Activated CD8-positive, alpha-beta memory T cell treated with anti-CD3 and anti-CD28 coated beads, Interleukin-2, amount 50 U/mL, for 4 hours (primary cell): ENCODE results near the gene BLACAT1.
A peak's percentile ranks its signal among the peaks of the same experiment; 100 is the strongest.

Experiments used
- DNase-seq: peaks from one replicate; pipeline ENCODE4 v3.0.0-alpha.2; 2020

The BLACAT1 gene

DNA sequence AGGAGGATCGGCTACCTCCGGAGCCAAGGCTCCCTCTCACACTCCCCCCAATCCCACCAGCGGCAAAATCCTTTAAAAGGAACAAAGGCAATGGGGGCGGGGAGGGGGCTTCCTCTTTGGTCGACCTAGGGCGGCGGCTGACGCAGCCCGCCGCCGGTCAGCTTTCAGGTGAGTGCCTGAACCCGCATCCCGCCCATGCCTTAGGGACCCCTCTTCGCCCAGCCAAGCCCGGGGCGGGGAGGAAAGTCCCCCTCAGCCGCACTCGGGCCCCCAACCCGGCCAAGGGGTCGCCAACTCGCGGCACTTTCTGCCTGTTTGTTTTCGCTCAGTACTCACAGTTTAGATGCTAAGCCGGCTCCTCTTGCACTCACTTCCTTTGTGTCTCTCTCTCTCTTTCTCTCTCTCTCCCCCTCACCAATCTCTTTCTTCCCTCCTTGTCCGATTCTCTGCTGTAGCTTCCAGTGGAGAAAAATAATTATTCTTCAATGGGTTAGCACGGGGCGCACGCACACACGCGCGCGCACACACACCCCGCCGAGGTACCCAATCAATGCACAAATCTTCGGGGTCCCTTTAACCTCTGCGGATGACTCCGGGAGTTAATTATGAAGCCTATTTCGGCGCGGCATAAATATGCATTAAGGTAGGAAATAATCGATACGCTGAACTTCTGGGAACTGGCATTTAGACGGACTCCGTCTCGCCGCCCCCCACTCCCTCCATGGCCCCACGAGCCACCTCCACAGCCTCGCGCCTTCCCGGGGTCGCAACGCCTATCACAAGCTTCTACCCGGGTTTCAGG is at the start of gene BLACAT1:
Gene BLACAT1, minus strand, starts transcription at position 465 of the 802 bp plus-strand sequence.
- DNase-seq: no peak

- no peak for DNase-seq
Observed at GRCh38 chr1:205505076-205505729, 49.4 kb upstream of the BLACAT1 start.

DNA sequence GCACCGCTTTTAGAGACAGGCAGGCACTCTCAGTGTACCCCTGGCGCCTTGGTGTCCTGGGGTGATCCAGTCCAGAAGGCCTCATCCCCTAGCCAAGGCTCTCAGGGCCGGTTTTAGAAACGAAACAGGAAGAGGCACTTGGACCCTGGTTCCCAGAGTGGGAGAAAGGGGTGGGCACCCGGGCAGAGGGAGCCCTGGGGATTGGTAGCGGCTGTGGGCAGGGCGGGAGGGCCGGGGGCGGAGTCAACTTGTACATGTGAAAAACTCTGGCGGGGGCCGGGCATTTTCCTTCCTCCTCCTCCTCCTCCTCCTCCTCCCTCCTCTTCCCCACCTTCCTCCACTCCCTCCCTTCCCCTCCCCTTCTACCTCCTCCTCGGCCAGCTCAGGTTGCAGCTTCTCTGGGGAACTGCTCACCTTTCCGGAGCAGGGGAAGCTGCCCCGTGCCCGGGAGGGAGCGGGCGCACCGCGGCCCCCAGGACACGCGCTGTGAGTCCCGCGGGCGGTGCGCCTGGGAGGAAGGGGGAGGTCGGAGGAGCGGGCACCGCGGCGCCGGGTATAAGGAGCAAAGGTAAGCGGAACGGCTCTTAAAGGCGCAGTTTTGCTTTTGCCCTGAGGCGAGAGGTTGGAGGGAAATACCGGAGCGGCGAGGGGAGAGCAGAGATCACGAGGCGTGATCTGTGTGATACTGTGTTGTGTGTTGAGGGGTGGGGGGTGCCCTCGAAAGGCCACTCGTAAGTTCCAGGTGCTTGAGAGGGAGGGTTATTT is 48.6 kb upstream of the BLACAT1 start, which contains the start of gene CDK18:
Gene CDK18, plus strand, starts transcription at position 359 of the 765 bp plus-strand sequence. CDS start 18,499 bp downstream, outside the sequence.
- peak; percentile 50 for DNase-seq

- no peak for DNase-seq
Observed at GRCh38 chr1:205502992-205503391, 47.1 kb upstream of the BLACAT1 start.

GRCh38 chr1:205502111-205502810 is 46.4 kb upstream of the BLACAT1 start:
- DNase-seq: no peak

DNA sequence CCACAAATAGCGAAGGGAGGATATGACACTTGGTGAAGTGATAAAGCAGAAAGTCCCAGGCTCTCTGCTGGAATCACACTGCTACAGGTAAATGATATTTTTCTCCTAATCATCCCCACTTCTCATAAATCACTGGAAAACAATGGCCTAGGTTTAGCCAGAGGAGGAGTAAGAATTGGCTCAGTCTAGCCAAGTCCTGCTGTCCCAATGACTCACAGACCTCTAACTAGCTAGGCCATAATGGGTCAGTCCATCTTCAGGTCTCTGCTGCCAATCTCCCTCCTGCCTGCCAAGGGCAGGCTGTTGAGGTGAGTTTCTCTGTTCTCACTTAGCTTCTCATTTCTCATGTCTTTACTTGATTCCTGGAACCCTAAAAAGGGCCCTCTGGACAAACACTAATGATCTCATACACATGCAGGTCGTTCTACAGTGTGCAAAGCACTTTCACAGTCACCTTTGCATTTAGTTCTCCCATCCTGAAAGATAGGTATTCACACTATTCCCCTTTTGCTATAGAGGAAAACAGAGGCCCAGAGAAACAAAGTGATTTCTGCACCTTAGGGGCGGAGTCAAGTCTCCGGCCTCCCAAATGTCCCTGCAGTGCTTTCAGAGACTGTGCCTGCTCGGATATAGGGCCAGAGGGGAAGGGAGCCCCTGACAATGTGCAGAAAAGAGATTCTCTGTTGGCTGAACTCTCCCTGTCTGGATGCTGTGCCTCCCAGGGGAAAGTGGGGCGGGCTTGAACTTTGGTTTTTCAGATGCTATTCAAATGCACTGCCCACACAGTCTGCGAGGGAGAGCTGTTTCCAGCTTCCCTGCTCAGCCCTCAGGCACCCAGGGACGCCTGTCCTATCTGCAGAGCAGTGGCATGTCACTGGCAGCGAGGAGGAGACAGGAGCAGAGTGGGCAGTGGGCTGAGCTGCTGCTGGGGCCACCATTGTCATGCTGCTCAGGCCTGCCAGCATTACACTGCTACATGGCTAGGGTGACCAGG is 44.7 kb upstream of the BLACAT1 start:
- DNase-seq: no peak

- no peak for DNase-seq
Observed at GRCh38 chr1:205499789-205500188, 43.9 kb upstream of the BLACAT1 start.

DNA sequence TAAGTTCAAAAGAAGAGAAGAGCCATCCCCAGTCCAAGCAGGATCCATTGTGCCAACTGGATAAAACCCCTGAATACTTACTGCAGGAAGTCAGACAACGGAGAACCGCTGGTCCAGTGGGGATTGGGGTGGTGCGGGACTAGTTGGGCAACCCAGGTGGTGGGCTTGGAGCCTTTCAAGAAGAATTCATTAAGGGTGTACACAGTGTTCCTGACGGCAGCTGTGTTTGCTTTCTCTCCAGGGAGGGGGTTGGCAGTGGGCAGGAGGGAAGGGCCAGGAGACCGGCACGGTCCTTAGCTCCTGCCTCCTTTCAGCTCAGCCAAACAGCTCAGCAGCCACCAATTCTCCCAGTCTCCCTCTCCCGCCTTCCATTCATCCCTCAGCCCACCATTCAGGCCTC is 41.5 kb upstream of the BLACAT1 start:
- no peak for DNase-seq

DNA sequence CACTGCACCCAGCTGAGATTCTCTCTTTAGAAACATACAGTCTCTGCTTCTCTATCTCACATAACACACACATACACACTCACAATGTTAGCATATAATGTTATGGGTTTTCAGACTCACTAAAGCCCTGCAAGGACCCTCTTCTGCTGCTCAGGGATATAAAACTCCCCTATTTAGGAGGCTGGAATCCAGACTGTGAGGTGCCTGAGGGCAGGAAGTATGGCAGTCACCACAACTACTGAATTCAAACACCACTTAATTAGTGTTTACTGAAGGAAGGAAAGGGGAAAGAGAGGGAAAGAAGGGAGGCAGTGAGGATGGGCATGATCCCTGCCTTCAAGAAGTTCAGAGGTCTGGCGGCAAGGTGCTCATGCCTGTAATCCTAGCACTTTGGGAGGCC is 40.8 kb upstream of the BLACAT1 start:
- DNase-seq: no peak

DNA sequence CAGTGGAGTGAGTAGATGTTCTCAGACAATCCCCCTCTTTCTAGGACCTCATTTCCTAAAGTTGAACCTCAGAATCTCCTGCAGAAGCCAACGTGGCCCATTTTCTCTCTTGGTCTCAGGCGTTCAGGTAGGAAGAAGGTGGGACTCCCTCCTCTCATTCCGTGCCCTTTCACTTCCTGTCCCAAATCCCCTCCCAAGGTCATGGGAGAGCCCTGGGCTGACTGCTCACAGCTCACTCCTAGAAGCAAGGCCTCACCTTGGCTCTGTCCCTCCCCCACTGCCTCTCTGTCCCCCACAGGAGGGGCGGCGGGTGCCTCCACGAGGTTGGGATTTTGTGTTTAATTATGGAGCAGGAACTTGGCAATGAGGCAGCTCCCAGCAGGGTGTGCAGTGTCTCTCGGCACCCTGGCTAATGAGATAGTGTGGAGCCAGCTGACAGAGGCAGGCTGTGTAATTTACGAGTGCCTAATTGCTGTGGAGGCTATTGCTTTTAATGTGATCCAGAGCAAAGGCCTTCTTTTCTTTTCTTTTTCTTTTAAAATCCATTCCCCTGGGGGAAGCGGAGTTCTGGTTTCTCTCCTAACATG is 39.5 kb upstream of the BLACAT1 start:
- no peak for DNase-seq

DNA sequence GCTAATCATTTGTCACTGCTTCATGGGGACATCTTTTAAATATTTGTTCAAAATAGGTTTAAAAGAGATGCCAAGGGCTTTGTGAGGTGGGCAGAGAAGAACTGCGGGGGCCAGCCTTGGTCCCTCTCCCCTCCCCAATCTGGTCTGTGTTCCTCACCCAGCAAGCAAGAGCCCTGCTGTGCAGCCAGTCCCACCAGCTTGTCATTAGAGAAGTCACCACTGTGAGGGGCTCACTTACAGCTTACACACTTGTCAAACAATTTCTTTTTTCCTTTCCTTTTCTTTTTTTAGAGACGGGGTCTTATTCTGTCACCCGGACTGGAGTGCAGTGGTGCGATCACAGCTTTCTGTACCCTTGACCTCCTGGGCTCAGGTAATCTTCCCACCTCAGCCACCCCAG is 38.3 kb upstream of the BLACAT1 start:
- no peak for DNase-seq

- DNase-seq: no peak
Observed at GRCh38 chr1:205493241-205494085, 37.6 kb upstream of the BLACAT1 start.

GRCh38 chr1:205492774-205493173 is 36.9 kb upstream of the BLACAT1 start:
- DNase-seq: no peak

DNA sequence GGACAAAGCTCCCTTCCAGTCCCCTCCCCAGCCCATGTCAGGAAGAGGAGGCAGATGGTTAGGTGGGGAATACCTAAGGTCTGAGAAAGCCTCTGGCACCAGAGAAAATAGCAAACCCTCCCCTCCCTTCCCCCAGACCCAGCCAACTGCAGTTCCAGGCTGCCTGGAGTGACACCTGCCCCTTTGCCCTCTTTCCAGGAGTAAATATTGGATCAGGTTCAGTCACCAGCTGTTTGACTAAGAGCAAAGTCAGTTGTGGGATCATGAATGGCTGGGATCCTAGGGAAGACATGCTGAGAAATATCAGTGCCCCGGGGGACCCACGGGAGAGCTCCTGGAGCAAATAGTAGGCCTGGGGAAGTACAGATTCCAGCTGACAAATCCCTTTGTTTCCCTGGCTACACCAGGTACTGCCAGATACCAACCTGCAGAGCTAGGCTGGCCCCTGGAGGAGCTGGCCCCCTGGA is 36.4 kb upstream of the BLACAT1 start:
- no peak for DNase-seq

DNA sequence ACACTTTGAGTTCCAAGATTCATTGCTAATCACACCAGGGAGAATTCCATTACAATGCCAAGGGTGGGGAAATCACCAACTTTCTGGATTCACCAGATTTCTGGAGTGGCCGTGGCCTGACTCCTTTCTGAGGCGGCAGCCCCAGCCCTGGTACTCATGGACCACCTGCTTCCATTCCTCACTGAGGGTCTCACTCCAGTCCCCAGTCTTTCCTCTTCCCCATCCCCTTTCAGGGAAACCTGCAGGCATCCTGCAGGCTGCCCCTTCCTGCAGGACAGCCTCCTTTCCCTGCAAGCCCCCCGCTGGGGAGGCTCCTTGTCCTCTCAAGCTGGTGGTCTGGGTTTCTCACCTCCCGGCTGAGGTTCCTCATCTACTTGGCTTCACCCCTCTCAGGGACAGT is 35.9 kb upstream of the BLACAT1 start:
- no peak for DNase-seq

DNA sequence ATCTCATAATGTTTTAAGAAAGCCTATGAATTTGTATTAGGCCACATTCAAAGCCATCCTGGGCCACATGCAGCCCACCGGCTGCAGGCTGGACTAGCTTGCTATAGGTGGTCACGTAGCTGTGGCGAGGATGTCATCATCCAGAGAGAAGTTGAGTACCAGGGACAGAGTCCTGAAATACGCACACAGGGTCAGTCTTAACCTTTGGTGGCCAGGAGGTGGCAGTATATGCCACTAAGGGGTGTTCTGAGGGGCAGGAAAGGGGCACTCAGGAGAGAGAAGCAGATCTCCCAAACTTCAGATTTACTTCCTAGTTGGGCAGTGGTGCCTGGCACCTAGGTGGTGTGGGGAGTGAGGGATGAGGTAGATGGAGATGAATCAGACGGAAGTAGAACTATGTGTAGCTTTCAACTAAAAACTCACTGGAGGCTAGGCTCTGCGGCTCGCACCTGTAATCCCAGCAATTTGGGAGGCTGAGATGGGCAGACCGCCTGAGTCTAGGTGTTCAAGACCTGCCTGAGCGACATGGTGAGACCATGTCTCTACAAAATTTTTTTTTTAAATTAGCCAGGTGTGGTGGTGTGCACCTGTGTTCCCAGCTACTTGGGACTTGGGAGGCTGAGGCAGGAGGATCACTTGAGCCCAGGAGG is 32.4 kb upstream of the BLACAT1 start:
- DNase-seq: peak; percentile 49

GRCh38 chr1:205486258-205486657 is 30.4 kb upstream of the BLACAT1 start:
- DNase-seq: no peak

GRCh38 chr1:205484985-205485967 is 29.4 kb upstream of the BLACAT1 start:
- peak; percentile 67 for DNase-seq
